Activated naive CD8-positive, alpha-beta T cell treated with anti-CD3 and anti-CD28 coated beads for 36 hours (primary cell): ENCODE data around the gene AGAP3. TPM values are rescaled to one million over a fixed set of nuclear protein-coding genes. Genes with fewer than 3 reads are reported as not detected.

Experiments used
- DNase-seq: peaks from one replicate; pipeline ENCODE4 v3.0.0; 2021
- H3K27ac Mint-ChIP-seq: one replicate; pipeline ENCODE4 v1.8.0; 2022; ENCODE audit warnings: mild to moderate bottlenecking, moderate library complexity, mixed read lengths
- H3K27me3 Mint-ChIP-seq: one replicate; pipeline ENCODE4 v1.8.0; 2022; ENCODE audit warnings: mild to moderate bottlenecking, mixed read lengths
- H3K36me3 Mint-ChIP-seq: one replicate; pipeline ENCODE4 v1.8.0; 2021; ENCODE audit warnings: mild to moderate bottlenecking, mixed read lengths
- H3K4me1 Mint-ChIP-seq: one replicate; pipeline ENCODE4 v1.8.0; 2021; ENCODE audit warnings: mixed read lengths
- H3K4me3 Mint-ChIP-seq: one replicate; pipeline ENCODE4 v1.8.0; 2022; ENCODE audit warnings: mild to moderate bottlenecking, moderate library complexity, mixed read lengths
- H3K9me3 Mint-ChIP-seq: one replicate; pipeline ENCODE4 v1.8.0; 2022; ENCODE audit warnings: mixed read lengths
- total RNA-seq, 2 experiments: library from RNA; stranded (reverse); gene quantifications; one replicate each; pipeline ENCODE4 v1.2.3, GENCODE V29; 2021

The AGAP3 gene
- total RNA-seq, 2 experiments from 2014 or later: 24.8 to 25.3 TPM

DNA sequence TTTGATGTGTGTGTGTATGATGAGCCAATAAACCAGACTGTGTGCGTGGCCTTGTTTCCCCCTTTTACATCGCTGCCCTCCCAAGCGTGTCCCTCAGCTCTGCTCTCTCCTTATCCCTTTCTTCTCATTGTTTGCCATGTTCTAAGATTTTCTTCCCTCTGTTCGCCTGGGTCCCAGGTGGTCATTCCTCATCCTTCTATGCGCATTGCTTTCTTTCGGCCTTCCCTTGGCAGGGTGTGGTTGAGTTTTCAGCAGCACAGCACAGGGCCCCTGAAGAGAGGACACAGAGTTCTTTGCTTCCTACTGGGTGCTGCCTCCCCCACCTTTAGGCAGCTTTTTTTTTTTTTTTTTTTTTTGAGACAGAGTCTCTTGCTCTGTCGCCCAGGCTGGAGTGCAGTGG is 58.1 kb downstream of the AGAP3 start:
- Mint-ChIP-seq H3K4me1 (no peaks in the 10 kb centered on the region), H3K36me3 (no peaks in the 10 kb centered on the region), H3K9me3 (no peaks in the 10 kb centered on the region), H3K4me3 (no peak overlapping the region), H3K27me3 (peaks cover 6% of the 10 kb centered on the region), H3K27ac (no peak overlapping the region)
- DNase-seq: no peak

DNA sequence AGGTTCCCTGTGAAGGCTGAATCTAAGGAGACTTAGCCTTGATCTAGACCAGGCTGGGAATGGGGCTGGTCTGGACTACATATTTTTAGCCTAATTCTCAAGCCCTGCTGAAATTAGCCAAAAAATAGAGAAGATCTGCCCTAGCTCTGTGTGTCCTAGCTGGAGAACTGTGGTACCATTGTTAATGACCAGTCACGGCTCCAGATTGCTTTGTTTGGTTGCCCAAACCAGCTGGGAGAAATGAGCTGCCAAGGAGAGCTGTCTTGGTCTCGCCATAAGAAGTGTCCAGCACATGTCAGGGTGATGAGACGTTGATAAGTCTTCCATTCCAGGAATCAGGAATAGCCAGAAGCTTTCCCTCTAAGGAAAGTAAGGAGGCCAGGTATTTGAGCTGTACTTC is 60.5 kb downstream of the AGAP3 start:
- H3K4me1 Mint-ChIP-seq: no peaks in the 10 kb centered on the region
- H3K27ac Mint-ChIP-seq: no peak overlapping the region
- H3K27me3 Mint-ChIP-seq: peaks cover 12% of the 10 kb centered on the region

DNA sequence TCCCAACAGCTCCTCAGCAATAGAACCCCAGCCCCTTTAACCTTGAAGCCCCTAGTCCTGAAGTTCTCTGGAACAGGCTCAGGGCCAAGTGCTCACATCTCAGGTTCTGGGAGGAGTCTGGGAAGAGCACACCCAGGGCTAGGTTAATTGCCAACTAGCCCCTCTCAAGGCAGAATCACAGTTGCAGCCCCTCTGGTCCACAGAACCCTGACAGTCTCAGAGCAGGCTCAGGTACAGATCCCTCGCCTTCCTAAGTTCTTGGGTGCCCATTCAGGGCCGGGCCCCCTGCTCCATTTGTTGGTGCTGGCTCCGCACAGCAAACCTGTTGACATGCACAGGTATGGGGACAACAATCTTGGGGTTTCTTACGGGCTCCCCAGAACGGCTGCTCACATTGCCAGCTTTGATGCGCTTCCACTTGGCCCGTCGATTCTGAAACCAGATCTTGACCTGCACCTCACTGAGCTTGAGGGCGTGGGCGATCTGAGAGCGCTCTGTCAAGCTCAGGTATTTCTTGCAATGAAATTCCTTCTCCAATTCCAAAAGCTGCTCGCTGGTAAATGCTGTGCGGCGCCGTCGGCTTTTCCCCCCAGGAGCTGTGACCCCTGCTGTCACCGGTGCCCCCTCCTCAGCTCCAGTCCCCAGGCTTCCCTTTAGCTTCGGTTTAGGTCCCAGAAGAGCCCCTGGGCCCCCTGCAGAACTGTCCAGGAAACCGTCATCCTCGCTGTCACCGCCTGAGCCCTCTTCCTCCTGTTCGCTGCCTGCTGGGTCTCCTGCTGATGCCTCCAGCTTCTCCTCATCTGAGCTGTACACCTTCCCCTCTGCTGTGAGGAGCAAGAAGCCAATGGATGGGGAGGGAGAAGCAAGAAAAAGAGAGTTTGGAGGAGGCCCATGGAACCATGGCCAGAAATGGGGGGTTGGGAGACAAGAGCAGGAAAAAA is 62.3 kb downstream of the AGAP3 start:
- Mint-ChIP-seq H3K27me3 (peaks cover 12% of the 10 kb centered on the region), H3K9me3 (no peaks in the 10 kb centered on the region), H3K4me3 (no peak overlapping the region), H3K4me1 (no peaks in the 10 kb centered on the region), H3K27ac (no peak overlapping the region), H3K36me3 (no peaks in the 10 kb centered on the region)
- DNase-seq: no peak

More for the DNA sequence above, 60.5 kb downstream of the AGAP3 start:
- H3K36me3 Mint-ChIP-seq: no peaks in the 10 kb centered on the region
- DNase-seq: no peak
- no peak overlapping the region for H3K4me3 Mint-ChIP-seq
- H3K9me3 Mint-ChIP-seq: no peaks in the 10 kb centered on the region

- DNase-seq: no peak
- no peaks in the 10 kb centered on the region for H3K4me1 Mint-ChIP-seq
- H3K36me3 Mint-ChIP-seq: no peaks in the 10 kb centered on the region
- H3K27ac Mint-ChIP-seq: no peak overlapping the region
- H3K9me3 Mint-ChIP-seq: no peaks in the 10 kb centered on the region
- H3K4me3 Mint-ChIP-seq: no peak overlapping the region
- peaks cover 22% of the 10 kb centered on the region for H3K27me3 Mint-ChIP-seq
These were observed 64.1 kb downstream of the AGAP3 start for GRCh38 chr7:151150388-151150787.

DNA sequence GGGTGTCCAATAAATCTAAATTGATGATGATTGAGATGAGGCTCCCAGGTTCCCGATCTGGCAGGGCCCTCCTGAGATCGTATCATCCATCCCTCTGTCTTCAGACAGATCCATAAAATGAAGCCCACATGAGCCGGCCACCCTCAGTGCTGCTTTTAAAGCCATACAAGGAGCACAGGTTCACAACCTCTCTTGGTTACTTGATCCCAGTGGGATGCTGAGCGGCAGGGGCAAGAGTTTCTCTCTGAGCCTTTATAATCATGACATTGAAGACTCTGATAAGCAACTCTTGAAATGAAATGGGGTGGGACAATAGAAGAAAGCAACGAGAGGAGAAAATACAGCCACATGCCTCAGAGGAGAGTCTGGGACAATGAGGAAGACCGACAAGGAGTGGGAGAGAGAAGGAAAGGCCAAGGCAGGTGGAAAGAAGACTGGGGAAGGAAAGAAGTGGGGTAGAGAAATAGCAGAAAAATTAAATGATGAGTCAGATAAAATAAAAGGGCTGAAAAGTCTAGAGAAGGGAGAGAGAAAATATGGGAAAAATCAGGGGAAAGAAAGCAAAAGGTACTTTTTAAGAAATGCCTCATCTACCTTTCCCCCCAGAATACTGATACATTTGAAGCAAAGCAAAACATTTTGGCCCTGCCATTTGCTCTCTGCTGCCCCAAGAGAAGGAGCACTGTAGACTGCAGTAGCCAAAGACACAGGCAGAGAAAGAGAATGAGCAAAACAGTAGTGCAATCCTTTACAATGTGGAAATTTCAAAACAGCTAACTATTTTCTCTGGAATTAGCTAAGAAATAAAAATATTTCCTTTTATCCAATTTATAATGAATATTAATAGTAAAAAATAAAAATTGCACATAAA is 66.6 kb downstream of the AGAP3 start:
- no peak overlapping the region for H3K27ac Mint-ChIP-seq
- H3K4me1 Mint-ChIP-seq: no peaks in the 10 kb centered on the region
- no peaks in the 10 kb centered on the region for H3K36me3 Mint-ChIP-seq
- H3K27me3 Mint-ChIP-seq: peaks cover 38% of the 10 kb centered on the region
- H3K9me3 Mint-ChIP-seq: no peaks in the 10 kb centered on the region
- H3K4me3 Mint-ChIP-seq: no peak overlapping the region
- no peak for DNase-seq

GRCh38 chr7:151157645-151158329 is 71.5 kb downstream of the AGAP3 start:
- no peaks in the 10 kb centered on the region for H3K4me1 Mint-ChIP-seq
- no peak for DNase-seq
- peaks cover 26% of the 10 kb centered on the region for H3K27me3 Mint-ChIP-seq
- H3K9me3 Mint-ChIP-seq: no peaks in the 10 kb centered on the region
- H3K27ac Mint-ChIP-seq: no peak overlapping the region
- H3K36me3 Mint-ChIP-seq: no peaks in the 10 kb centered on the region
- H3K4me3 Mint-ChIP-seq: no peak overlapping the region

DNA sequence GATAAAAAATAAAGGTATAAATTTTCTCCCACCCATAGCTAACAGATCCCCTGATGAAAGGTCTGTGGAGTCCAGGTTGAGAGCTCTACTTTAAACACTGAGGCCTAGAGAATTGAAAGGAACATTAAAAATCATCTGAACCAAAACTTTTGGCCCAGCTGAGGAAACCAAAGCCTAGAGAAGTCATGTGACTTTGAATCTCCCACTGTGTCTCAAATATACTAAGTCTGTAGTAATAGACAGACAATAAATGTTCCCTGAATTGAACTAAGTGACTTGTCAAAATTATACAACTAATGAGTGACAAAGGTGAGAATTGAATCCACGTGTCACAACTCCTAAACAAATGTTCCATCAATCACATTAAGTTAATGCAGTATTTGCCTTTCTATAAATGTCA is 75.5 kb downstream of the AGAP3 start:
- Mint-ChIP-seq H3K27ac (no peak overlapping the region), H3K9me3 (no peaks in the 10 kb centered on the region), H3K36me3 (no peaks in the 10 kb centered on the region), H3K4me3 (no peak overlapping the region), H3K27me3 (peaks cover 12% of the 10 kb centered on the region), H3K4me1 (no peaks in the 10 kb centered on the region)
- DNase-seq: no peak

DNA sequence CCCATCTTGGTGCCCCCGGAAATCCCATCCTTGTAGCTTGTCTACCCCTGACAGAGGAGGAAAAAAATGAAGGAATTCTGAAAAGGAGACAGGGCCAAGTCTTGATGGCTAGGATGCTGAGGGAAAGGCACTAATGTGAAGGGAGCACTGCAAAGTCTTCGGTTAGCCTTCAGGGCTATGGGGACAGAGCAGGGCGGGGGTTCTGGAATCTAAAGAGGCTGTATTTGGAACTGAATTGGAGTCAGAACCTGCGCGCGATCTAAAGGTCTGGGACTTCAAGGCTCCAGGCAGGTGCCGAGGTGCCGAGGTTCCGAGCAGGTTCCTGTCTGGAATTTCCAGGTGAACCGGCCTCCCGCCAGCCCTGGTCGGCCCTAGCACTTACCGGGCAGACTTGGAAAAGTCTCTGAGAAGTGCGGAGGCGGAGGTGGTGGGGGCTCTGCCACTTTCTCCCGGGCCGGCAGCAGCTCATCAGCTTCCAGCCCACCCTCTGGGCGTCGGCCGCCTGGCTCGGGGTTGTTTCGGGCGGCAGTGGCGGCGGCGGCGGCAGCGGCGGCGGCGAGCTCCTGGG is 80.4 kb downstream of the AGAP3 start:
- peaks cover 42% of the 10 kb centered on the region for H3K27me3 Mint-ChIP-seq
- DNase-seq: no peak
- H3K36me3 Mint-ChIP-seq: no peaks in the 10 kb centered on the region
- no peak overlapping the region for H3K27ac Mint-ChIP-seq
- no peak overlapping the region for H3K4me3 Mint-ChIP-seq
- H3K4me1 Mint-ChIP-seq: no peaks in the 10 kb centered on the region
- H3K9me3 Mint-ChIP-seq: no peaks in the 10 kb centered on the region

DNA sequence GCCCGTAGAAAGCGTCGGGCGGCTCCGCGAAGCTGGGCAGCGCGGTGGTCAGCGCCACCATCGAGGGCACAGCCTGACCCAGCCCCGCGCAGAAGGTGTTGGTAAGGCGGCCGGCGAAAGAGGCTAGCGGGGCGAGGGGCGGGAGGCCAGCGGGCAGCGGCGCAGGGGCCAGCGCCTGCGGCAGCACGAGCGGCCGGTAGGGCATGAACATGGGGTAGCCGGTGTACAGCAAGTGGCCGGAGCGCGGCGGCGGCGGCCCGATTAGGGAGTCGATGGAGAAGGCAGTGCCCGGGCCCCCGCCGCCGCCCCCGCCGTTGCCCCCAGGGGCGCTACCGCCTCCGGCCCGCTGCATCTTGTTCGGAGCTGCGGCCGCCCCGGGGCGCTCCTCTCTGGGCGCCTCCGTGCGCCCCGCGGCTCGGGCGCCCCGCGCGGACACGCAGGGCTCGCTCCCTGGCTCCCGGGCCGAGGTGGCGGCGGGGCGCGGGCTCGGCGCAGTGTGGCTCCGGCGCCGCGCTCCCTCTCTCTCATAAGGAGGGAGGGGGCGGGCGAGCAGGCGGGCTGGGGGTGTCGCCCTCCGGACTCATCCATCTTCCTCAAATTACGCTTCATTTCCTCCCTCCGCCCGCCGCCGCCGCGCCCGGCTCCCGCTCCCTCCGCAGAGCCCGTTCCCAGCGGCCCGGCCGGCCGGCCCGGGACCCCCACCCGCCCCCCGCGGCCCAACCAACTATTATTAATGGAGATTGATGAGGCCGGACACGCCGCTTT is 81.1 kb downstream of the AGAP3 start, which contains the start of gene GBX1:
Gene GBX1 (minus strand): TSS at position 498 of the 765 bp plus-strand sequence. CDS start 146 bp downstream, at position 352.
- peaks cover 4% of the 10 kb centered on the region for H3K4me1 Mint-ChIP-seq
- peak within 1 kb of the TSS; percentile 67 for H3K4me3 Mint-ChIP-seq
- H3K9me3 Mint-ChIP-seq: no peaks in the 10 kb centered on the region
- H3K36me3 Mint-ChIP-seq: no peaks in the 10 kb centered on the region
- peaks cover 47% of the 10 kb centered on the region for H3K27me3 Mint-ChIP-seq
- no peak for DNase-seq
- H3K27ac Mint-ChIP-seq: no peak within 1 kb of the TSS

DNA sequence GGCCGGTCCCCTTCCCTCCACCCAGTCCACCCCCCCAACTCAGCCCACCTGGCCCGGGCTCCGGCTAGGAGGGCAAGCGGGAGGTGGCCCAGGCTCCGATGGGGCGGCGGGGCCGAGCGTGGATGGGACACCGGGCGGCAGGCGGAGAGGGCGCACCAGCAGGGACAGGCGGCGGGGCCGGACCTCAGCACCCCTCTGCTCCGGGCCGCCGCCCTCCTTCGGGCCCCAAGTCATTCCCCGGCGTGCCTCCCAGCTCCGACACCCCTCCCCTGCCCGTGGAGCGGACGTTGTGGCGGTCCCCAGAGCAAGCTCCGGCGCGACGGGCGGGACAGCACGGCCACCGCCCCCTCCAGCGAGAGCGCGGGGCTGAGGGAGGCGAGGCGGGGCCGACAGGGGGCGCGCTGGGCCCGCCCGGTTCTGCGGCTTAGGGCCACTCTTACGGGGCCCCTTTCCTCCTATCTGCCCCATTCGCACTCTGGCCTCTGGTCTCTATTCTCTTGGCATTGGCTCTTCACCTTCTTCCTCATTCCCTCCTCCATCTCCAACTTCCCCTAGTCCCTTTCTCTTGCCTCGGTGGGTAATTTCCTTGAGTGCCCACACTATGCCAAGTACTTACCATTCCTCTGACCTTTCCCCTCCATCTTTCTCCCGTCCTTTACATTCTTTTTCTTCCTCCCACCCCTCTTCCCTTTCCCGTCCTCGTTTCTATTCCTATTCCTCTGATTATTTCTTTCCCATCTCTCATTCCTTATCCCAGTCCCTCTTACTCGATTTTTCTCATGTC is 81.9 kb downstream of the AGAP3 start:
- Mint-ChIP-seq H3K9me3 (no peaks in the 10 kb centered on the region), H3K27me3 (peaks cover 55% of the 10 kb centered on the region), H3K27ac (no peak overlapping the region)

GRCh38 chr7:151168787-151169162 is 82.5 kb downstream of the AGAP3 start:
- H3K4me3 Mint-ChIP-seq: peak overlapping the region; percentile 67
- peaks cover 9% of the 10 kb centered on the region for H3K4me1 Mint-ChIP-seq
- H3K27ac Mint-ChIP-seq: no peak overlapping the region
- H3K27me3 Mint-ChIP-seq: peaks cover 61% of the 10 kb centered on the region
- no peak for DNase-seq
- H3K36me3 Mint-ChIP-seq: no peaks in the 10 kb centered on the region
- H3K9me3 Mint-ChIP-seq: no peaks in the 10 kb centered on the region

More for the DNA sequence above, 81.9 kb downstream of the AGAP3 start:
- peak overlapping the region; percentile 67 for H3K4me3 Mint-ChIP-seq
- DNase-seq: peak; percentile 77
- H3K36me3 Mint-ChIP-seq: no peaks in the 10 kb centered on the region
- peaks cover 9% of the 10 kb centered on the region for H3K4me1 Mint-ChIP-seq

DNA sequence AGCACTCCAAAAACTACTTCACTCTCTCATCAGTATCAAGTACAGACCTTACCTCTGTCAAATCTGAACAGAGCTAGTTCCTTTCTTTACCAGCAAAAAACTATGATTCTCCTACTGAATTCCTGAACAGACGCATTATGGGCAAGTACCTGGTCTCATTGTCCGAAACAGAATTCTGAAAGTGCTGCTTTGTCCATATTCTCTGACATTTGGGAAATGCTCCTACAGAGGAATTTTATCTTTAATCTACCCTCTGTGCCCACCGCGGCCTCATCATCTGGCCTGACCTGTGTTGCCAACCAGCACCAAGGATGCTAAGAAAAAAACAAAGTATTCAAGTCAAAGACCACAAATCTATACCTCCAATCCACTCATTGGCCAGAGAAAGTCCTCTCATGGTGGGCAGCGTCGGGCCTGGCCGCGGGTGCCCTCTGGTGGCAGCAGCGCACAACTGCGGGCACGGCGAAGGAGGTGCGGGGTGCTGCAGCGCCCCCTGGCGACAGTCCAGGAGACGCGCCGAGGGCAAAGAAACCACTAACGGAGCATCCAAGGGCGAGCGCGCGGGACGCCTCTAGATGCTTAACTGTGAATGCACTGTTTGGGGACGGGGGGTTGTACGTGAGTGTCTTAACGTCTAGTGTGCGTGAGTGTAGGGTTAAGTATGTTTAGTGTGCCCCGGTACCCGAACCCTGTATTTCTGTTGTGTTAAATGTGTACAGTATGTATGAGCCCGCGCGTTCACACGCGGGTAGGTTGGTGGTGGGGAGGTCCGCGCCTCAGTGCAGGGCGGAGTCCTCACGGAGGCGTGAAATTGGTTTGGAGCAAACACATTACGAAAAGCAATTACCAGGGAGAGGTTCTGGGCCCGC is 86.2 kb downstream of the AGAP3 start:
- Mint-ChIP-seq H3K9me3 (no peaks in the 10 kb centered on the region), H3K27ac (no peak overlapping the region), H3K27me3 (peaks cover 76% of the 10 kb centered on the region), H3K36me3 (no peaks in the 10 kb centered on the region), H3K4me1 (peaks cover 9% of the 10 kb centered on the region), H3K4me3 (no peak overlapping the region)
- peak; percentile 82 for DNase-seq
